Astrocyte (in vitro differentiated cells and primary cell): ENCODE data around the gene MAGIX.

Experiments
- CTCF ChIP-seq: IDR thresholded peaks from 2 replicates; pipeline ENCODE4 v1.5.1; 2011; ENCODE audit warnings: low read depth, mild to moderate bottlenecking, inconsistent platforms, low read length, moderate library complexity; ENCODE audit not compliant: insufficient read depth
- EZH2 ChIP-seq: IDR thresholded peaks from 2 replicates; pipeline ENCODE4 v1.6.1; 2012; ENCODE audit warnings: mild to moderate bottlenecking, low read length, inconsistent platforms; ENCODE audit not compliant: insufficient read depth

DNA sequence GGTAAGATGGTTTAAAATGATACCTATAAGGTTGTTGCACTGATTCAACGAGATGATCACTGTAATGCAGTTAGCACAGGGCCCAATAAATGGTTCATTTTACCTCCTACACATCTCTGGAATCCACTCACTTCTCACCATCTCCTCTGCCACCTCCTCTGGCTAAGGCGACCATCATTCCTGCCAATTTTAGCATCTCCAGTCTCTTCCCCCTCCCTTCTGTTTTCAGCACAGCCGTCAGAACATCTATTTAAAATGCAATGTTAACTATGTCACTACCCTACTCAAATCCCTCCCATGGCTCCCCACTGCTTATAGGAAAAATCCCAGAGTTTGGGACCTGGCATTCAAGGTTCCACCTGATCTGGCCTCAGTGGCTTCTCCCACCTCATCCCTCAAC is 41.0 kb downstream of the MAGIX start:
- TF ChIP-seq CTCF, result no peak
- no peak for TF ChIP-seq EZH2
